Neural cell (in vitro differentiated cells): ENCODE measurements around the gene CRK.

Experiments used
- EP300 ChIP-seq: fragments of 450-650 bp; conservative IDR thresholded peaks from 2 replicates; pipeline ENCODE4 v1.6.1; 2014; ENCODE audit warnings: antibody characterized with exemption, mild to moderate bottlenecking, moderate library complexity; ENCODE audit not compliant: poor library complexity, severe bottlenecking
- EZH2 ChIP-seq: fragments of 200-600, 300-800 bp; shearing (Covaris generic), sonication (generic); IDR thresholded peaks from 2 replicates; pipeline ENCODE4 v1.6.1; 2014; ENCODE audit warnings: antibody characterized with exemption, low read length, borderline replicate concordance, mild to moderate bottlenecking; ENCODE audit not compliant: insufficient read depth, poor library complexity, severe bottlenecking
- MXI1 ChIP-seq: fragments of 450-650 bp; conservative IDR thresholded peaks from 2 replicates; pipeline ENCODE4 v1.6.1; 2014; ENCODE audit warnings: antibody characterized with exemption, mild to moderate bottlenecking; ENCODE audit not compliant: poor library complexity, severe bottlenecking
- POLR2AphosphoS5 ChIP-seq: IDR thresholded peaks from 2 replicates; pipeline ENCODE4 v1.6.1; 2012
- RAD21 ChIP-seq: fragments of 450-650 bp; conservative IDR thresholded peaks from 2 replicates; pipeline ENCODE4 v1.6.1; 2014; ENCODE audit warnings: antibody characterized with exemption, mild to moderate bottlenecking, moderate library complexity
- REST ChIP-seq: IDR thresholded peaks from 2 replicates; pipeline ENCODE4 v1.6.1; 2012; ENCODE audit warnings: borderline replicate concordance
- TF ChIP-seq, protein P1 (sequence below): fragments of 450-650 bp; IDR thresholded peaks from 2 replicates; pipeline ENCODE4 v1.5.1; 2014; ENCODE audit warnings: antibody characterized with exemption, mild to moderate bottlenecking, moderate library complexity; ENCODE audit not compliant: poor library complexity, severe bottlenecking

- TF ChIP-seq MXI1 (no peak), RAD21 (no peak), REST (no peak), EP300 (no peak), EZH2 (no peak), POLR2AphosphoS5 (no peak)
- TF ChIP-seq, protein P1, sequence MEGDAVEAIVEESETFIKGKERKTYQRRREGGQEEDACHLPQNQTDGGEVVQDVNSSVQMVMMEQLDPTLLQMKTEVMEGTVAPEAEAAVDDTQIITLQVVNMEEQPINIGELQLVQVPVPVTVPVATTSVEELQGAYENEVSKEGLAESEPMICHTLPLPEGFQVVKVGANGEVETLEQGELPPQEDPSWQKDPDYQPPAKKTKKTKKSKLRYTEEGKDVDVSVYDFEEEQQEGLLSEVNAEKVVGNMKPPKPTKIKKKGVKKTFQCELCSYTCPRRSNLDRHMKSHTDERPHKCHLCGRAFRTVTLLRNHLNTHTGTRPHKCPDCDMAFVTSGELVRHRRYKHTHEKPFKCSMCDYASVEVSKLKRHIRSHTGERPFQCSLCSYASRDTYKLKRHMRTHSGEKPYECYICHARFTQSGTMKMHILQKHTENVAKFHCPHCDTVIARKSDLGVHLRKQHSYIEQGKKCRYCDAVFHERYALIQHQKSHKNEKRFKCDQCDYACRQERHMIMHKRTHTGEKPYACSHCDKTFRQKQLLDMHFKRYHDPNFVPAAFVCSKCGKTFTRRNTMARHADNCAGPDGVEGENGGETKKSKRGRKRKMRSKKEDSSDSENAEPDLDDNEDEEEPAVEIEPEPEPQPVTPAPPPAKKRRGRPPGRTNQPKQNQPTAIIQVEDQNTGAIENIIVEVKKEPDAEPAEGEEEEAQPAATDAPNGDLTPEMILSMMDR = no peak
Measured at GRCh38 chr17:1375615-1376014, 80.4 kb downstream of the CRK start.
